ENCODE data around the gene OSBPL3. TPM values are rescaled to one million over a fixed set of nuclear protein-coding genes. Genes with fewer than 3 reads are reported as not detected.

Gene OSBPL3
- total RNA-seq, 1 experiment from 2014 or later, result 32.8 TPM

DNA sequence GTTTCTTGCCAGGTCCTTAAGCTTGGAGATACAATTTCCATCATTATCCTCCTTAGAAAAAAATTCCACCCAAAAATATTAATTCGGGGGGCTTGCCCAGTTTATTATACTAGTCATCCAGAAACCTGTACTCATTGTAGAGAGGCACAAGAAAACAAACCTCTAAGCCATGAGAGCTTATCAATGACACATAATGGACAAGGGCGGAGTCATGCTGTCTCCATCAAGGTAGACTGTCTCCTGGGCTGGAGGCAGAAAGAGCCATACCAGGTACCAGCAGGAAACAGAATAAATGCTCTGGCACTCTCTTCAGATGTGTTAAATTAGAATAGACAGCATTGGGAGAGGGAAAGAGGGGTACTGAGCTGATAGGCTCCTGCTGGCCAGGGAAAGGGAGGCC is 153.0 kb downstream of the OSBPL3 start:
- Histone ChIP-seq H3K9me3 (replicated peaks) (no peaks in the 10 kb centered on the region), H3K4me3 (no peak overlapping the region), H3K27me3 (no peaks in the 10 kb centered on the region), H3K27ac (peak overlapping the region; percentile 72), H3K36me3 (peaks cover 8% of the 10 kb centered on the region; the same call in 1 of the 2 replicates), H3K4me1 (peaks cover 38% of the 10 kb centered on the region)
- no peak for DNase-seq

DNA sequence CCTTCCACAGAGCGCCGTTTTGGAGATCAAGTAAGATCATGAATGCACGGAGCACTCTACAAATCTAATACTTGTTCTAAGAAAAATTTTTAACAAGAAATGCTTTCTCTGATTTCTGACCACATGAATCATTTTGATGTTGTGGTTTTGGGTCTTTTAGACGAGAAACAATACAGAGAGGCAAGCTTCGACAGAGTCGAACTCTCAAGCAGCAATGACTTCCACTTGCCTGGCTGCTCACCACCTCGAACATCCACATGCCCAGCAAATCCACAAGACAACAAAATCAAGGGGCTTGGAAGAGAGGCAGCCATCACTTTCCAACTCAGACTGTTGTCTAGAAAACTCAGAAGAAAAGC is 153.3 kb downstream of the OSBPL3 start:
- Histone ChIP-seq H3K9me3 (replicated peaks) (no peaks in the 10 kb centered on the region), H3K4me3 (no peak overlapping the region), H3K27me3 (no peaks in the 10 kb centered on the region), H3K36me3 (peaks cover 8% of the 10 kb centered on the region; the same call in 1 of the 2 replicates), H3K4me1 (peaks cover 42% of the 10 kb centered on the region), H3K27ac (peak overlapping the region; percentile 72)
- no peak for DNase-seq

DNA sequence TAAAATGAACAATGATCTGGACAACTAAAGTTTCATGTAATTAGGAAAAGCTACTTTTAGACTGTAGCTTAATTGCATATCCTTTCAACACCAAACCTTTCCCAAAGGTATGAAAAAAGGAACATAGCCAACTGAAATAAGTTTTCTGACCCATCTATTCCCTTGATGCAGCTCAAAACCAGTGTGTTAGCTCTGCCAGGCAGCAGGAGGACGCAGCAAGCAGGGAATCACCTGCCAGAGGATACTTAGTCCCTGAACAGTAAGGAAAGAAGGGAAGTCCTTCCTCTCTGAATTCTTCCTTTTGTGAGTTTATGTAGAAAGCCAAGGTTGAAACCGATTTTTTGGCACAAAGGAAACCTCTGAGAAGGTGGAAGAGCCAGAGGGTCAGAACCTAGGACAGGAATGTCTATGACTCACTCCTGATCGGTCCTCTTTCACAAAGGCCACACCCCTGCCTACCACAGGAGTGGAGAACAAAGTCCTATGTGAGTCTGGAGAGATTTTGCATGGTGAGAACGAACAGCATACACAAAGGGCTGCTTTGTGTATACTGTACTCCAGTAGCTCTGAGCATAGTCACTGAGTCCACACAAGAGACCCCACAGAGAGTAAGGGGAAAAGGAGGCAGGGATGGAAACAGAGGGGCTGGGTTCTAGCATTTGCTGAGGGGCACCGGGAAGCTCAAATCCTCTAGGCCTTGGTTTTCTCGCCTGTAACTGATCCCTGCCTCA is 153.9 kb downstream of the OSBPL3 start:
- H3K27me3 ChIP-seq, result no peaks in the 10 kb centered on the region
- no peaks in the 10 kb centered on the region for H3K9me3 ChIP-seq (replicated peaks)
- peak overlapping the region; percentile 72 for H3K27ac ChIP-seq
- peaks cover 8% of the 10 kb centered on the region; the same call in 1 of the 2 replicates for H3K36me3 ChIP-seq
- H3K4me1 ChIP-seq, result peaks cover 46% of the 10 kb centered on the region
- peak; percentile 80 to 87 for DNase-seq
- H3K4me3 ChIP-seq, result no peak overlapping the region

DNA sequence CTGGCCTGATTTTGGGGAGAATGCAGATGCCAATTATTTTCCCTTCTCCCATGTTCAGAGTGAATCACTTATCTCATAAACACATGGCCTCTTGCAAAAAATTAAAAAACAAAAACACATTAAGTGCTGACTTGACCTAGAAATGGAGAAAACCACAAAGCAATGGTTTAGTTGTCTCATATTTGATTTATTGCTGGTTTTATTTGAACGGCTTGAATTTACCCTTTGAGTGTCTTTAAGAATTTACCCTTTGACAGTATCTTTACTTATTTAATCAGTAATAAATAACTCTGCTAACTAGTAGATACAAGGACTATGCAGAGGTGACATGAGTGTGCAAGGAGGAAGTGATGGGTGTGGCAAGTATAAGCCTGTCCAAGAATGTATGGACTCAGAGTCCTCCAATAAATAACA is 154.6 kb downstream of the OSBPL3 start:
- H3K4me1 ChIP-seq, result peaks cover 49% of the 10 kb centered on the region
- H3K27ac ChIP-seq, result no peak overlapping the region; the same call in 1 of the 2 replicates
- no peaks in the 10 kb centered on the region for H3K9me3 ChIP-seq (replicated peaks)
- no peak overlapping the region for H3K4me3 ChIP-seq
- H3K36me3 ChIP-seq, result peaks cover 8% of the 10 kb centered on the region; the same call in 1 of the 2 replicates
- DNase-seq, result no peak
- H3K27me3 ChIP-seq, result no peaks in the 10 kb centered on the region

DNA sequence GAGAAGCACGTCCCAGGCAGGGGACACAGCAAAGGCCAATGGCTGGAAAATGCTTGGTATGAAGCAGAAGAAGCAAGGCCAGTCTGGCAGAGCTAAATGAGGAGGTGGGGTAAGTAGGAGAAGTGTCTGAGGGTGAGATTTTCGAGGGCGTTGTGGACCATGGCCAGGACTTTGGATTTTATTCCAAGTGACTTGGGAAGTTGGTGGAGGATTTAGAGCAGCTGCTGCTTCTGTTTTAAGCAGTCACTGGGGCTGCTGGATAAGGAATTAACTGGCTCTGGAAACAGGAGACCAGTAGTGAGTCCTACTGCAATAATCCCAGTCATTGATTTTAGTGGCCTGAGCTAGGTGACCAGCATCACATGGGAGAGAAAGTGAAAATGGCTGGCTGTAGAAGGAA is 155.1 kb downstream of the OSBPL3 start:
- peak; percentile 26 to 65 for DNase-seq
- no peak overlapping the region; the same call in 1 of the 2 replicates for H3K27ac ChIP-seq
- H3K4me1 ChIP-seq, result peaks cover 53% of the 10 kb centered on the region
- no peak overlapping the region for H3K4me3 ChIP-seq
- H3K9me3 ChIP-seq (replicated peaks), result no peaks in the 10 kb centered on the region
- H3K36me3 ChIP-seq, result peaks cover 8% of the 10 kb centered on the region; the same call in 1 of the 2 replicates
- no peaks in the 10 kb centered on the region for H3K27me3 ChIP-seq

DNA sequence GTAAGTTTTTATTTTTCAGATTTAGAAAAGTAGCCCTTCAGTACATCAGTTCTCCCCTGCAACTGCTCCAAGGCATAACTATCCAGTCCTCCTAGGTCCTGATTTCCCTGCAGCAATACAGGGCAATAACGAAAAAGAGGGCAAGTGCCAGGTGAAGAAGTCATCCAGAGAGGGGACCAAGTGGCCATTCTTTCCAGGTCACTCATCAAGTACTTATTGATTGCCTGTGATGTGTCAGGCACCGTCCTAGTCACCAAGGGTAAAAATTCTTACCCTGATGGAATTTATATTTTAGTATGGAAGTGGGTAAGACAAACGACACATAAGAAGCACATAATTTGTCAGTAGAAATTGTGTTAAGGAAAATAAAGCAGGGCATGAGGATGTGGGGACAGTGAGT is 155.6 kb downstream of the OSBPL3 start:
- H3K9me3 ChIP-seq (replicated peaks), result no peaks in the 10 kb centered on the region
- H3K27ac ChIP-seq, result no peak overlapping the region
- no peak for DNase-seq
- H3K36me3 ChIP-seq, result peaks cover 8% of the 10 kb centered on the region; the same call in 1 of the 2 replicates
- H3K4me3 ChIP-seq, result no peak overlapping the region
- no peaks in the 10 kb centered on the region for H3K27me3 ChIP-seq
- peaks cover 58% of the 10 kb centered on the region for H3K4me1 ChIP-seq

DNA sequence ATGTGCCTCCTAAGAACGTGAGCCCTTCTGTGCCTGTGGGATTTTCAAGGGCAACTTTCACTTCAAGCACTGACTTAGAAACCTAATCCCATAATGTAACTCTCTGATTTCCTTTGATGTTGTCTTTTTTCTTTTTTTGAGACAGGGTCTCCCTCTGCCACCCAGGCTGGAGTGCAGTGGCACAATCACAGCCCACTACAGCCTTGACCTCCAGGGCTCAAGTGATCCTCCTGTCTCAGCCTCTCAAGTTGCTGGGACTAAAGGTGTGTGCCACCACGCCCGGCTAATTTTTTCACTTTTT is 158.3 kb downstream of the OSBPL3 start:
- no peak overlapping the region for H3K4me3 ChIP-seq
- H3K27me3 ChIP-seq, result no peaks in the 10 kb centered on the region
- DNase-seq, result no peak
- H3K27ac ChIP-seq, result peak overlapping the region; percentile 83
- peaks cover 52% of the 10 kb centered on the region for H3K4me1 ChIP-seq
- peaks cover 7% of the 10 kb centered on the region; the same call in 1 of the 2 replicates for H3K36me3 ChIP-seq
- no peaks in the 10 kb centered on the region for H3K9me3 ChIP-seq (replicated peaks)

DNA sequence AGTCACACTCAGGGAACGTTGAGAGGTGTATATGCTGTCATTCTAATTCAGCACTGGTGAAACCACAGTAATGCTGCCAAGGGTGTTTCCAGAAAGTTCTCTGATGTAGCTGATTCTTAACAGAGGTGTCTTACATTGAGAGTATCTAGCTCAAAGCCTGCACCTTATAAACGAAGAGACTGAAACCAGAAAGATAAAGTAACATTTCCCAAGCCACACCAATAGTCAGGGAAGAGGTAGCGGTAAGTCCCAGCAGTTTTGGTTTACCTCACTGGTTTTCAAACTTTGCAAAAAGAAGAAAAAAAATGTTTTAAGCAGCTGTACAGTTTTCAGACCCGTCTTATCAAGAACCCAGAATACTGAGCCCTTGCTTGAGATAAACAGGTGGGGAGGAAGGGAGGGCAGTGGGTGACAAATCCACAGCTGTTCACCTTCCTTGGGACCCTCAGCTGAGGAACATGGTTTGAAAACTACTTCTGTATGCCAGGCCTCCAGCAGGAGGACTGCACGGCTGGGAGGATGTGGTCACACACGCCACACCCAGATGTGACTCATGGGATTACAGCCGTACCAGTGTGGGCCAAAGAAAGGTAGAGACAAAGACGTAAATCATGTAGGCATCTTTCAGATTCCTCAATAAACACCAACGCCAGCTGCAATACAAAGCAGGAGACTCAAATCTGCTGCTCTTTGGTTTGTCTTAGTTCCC is 158.8 kb downstream of the OSBPL3 start:
- DNase-seq, result peak; percentile 94 to 97
- H3K36me3 ChIP-seq, result peaks cover 7% of the 10 kb centered on the region; the same call in 1 of the 2 replicates
- H3K9me3 ChIP-seq (replicated peaks), result no peaks in the 10 kb centered on the region
- peak overlapping the region; percentile 11 for H3K4me3 ChIP-seq
- H3K27me3 ChIP-seq, result no peaks in the 10 kb centered on the region
- H3K27ac ChIP-seq, result peak overlapping the region; percentile 83
- peaks cover 47% of the 10 kb centered on the region for H3K4me1 ChIP-seq

DNA sequence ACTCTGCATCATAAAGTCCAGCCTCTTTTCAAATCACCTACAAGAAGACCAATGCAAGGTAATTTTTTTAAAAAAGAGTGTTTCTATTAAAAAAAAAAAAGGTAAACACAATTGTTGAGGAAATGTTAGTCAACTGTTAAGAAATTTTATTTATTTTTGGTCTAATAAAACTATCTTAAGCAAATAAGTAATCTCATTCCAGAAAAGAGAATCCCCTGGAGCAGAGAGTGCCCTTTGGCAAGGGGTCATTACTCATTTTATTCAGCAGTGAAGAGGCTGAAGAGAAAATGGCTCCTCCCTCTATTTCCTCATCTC is 159.3 kb downstream of the OSBPL3 start:
- H3K27me3 ChIP-seq, result no peaks in the 10 kb centered on the region
- peaks cover 7% of the 10 kb centered on the region; the same call in 1 of the 2 replicates for H3K36me3 ChIP-seq
- peak overlapping the region; percentile 11 for H3K4me3 ChIP-seq
- H3K9me3 ChIP-seq (replicated peaks), result no peaks in the 10 kb centered on the region
- H3K27ac ChIP-seq, result peak overlapping the region; percentile 83
- H3K4me1 ChIP-seq, result peaks cover 42% of the 10 kb centered on the region
- DNase-seq, result no peak

DNA sequence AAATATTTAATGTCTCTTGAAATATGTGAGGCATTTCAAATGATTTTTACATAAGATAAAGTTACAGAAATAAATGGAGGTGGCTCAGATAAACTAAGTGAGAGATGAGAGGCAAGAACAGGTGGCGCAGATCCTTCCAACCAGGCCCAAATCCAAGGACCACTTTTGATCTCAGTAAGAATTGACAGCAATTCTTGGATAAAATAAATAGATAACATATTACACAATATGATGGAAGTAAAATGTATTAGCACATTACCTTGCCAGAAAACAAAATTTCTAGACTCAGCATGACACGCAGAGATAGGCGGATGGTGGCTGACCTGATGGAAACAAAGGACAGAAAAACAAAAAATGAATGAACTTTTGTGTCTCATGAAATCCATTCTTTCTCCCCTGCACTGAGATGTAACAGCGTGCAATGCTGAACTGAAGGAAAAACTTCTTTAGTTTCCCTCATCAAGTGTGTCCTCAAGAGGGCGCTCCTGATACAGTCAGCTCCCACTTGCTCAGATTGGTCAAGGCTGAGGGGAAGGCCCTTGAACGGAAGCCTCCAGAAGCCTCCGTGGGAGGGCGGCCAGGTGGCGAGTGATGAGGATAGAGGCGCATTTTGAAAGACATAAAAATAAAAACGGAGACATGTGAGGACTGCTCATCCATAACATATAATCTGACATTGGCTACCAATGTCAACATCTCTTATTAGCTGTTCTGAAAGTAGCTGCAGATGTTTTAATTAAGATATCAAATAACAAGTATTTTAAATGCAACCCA is 159.9 kb downstream of the OSBPL3 start:
- H3K4me1 ChIP-seq, result peaks cover 36% of the 10 kb centered on the region
- no peaks in the 10 kb centered on the region for H3K27me3 ChIP-seq
- H3K36me3 ChIP-seq, result peaks cover 9% of the 10 kb centered on the region; the same call in 1 of the 2 replicates
- no peaks in the 10 kb centered on the region for H3K9me3 ChIP-seq (replicated peaks)
- peak; percentile 91 to 98 for DNase-seq
- H3K27ac ChIP-seq, result peak overlapping the region; percentile 83
- H3K4me3 ChIP-seq, result no peak overlapping the region

DNA sequence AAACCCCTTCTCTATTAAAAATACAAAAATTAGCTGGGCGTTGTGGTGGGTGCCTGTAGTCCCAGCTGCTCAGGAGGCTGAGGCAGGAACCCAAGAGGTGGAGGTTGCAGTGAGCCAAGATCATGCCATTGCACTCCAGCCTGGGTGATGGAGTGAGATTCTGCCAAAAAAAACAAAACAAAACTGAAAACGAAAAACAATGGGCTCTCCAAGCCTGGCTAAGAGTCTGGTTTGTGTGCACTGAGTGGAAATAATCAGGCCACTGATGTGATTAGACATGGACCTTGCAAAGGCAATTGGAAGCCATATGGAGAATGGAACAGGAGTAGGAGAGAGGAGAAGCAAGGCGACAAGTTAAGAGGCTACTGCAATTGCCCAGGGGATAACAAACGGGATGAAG is 162.6 kb downstream of the OSBPL3 start:
- peak in 1 of 2 experiments; percentile 31 for DNase-seq
- no peak overlapping the region for H3K27ac ChIP-seq
- peaks cover 29% of the 10 kb centered on the region for H3K4me1 ChIP-seq
- peaks cover 12% of the 10 kb centered on the region; the same call in 1 of the 2 replicates for H3K36me3 ChIP-seq
- H3K4me3 ChIP-seq, result no peak overlapping the region
- no peaks in the 10 kb centered on the region for H3K9me3 ChIP-seq (replicated peaks)
- no peaks in the 10 kb centered on the region for H3K27me3 ChIP-seq

DNA sequence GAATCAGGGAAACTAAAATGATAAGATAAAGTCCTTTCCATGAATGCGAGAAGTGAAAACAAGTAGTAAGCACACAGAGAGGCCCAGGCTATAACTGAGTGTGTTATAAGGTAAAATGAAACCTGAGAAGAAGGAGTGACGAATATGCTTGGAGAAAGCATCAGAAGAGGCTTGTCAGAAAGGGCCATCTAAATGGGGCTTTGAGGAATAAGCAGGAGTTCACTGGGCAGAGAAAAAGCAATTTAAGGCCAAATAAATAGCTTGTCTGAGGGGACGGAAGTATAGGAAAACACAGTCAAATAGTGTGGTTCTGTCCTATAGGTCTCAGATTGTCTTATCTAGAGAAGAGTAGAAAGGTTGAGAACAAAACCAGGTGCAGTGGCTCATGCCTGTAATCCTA is 163.1 kb downstream of the OSBPL3 start:
- H3K36me3 ChIP-seq, result peaks cover 12% of the 10 kb centered on the region; the same call in 1 of the 2 replicates
- H3K4me1 ChIP-seq, result peaks cover 25% of the 10 kb centered on the region
- H3K27ac ChIP-seq, result no peak overlapping the region
- no peaks in the 10 kb centered on the region for H3K9me3 ChIP-seq (replicated peaks)
- H3K4me3 ChIP-seq, result no peak overlapping the region
- no peak for DNase-seq
- H3K27me3 ChIP-seq, result no peaks in the 10 kb centered on the region

DNA sequence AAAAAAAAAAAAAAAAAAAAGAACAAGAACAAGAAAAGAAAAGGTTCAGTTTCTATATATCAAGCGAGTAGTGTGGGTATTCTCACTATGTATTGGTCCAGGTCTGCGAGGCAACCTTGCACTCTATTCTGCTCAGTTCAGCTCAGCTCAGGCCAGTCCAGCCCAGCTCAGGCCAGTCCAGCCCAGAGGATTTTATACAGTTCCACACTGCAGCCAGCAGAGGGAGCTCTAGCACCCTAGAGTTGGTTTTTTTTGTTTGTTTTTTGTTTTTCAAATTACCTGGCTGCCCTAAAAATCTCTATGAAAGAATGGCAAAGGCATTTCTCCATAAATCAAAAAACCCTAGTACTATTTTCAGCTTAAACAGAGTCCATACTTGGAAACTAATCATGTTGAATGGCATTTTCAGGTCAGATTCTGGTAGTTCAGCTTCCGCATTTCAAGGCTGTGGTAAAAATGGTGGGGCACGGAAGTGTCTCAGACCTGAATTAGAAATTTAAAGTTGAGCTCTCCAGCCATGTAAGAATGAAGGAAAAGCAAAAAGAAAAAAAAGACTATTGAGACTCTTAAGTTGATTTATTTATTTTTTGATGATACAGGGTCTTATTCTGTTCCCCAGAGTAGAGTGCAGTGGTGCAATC is 167.6 kb downstream of the OSBPL3 start:
- Histone ChIP-seq H3K36me3 (peaks cover 14% of the 10 kb centered on the region; the same call in 1 of the 2 replicates), H3K27ac (no peak overlapping the region), H3K9me3 (replicated peaks) (no peaks in the 10 kb centered on the region), H3K4me1 (no peaks in the 10 kb centered on the region), H3K27me3 (no peaks in the 10 kb centered on the region), H3K4me3 (no peak overlapping the region)
- peak; percentile 32 to 79 for DNase-seq

DNA sequence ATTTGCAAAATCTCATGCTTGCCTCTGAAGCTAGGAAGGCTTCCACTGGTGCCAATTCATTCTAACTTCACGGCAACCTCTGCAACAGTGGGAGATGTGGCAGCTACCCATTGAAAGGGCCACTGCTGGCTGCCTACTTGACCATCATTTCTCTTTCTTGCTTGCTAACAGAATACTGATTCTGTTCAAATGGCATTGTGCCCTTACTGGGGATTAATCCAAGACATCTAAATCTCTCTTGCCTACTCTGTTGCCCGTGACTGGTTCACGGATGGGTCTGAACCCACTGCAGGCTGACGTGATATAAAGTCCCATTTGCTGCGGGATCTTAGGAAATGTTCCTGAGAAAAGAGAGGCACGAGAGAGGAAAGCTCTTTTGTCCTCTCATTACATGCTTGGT is 171.5 kb downstream of the OSBPL3 start:
- DNase-seq, result no peak
- Histone ChIP-seq H3K4me1 (no peaks in the 10 kb centered on the region), H3K36me3 (peaks cover 17% of the 10 kb centered on the region), H3K27me3 (no peaks in the 10 kb centered on the region), H3K27ac (no peak overlapping the region), H3K9me3 (replicated peaks) (no peaks in the 10 kb centered on the region), H3K4me3 (no peak overlapping the region)

Measured in SJCRH30 (cell line).